IMR-90 (cell line): ENCODE data around the gene PTPN13. TPM values are rescaled to one million over a fixed set of nuclear protein-coding genes. Genes with fewer than 3 reads are reported as not detected.

Experiments used
- ATAC-seq: fragments of 200-7000 bp; cut with Tn5 transposase; 2 replicates; pipeline ENCODE4 v1.9.1; 2020; ENCODE audit warnings: low read depth, mild to moderate bottlenecking, moderate library complexity
- BruUV-seq: library from RNA; stranded (reverse); fragments of 400-500 nt; replicated peaks from 2 replicates; lab custom pipeline; 2021; lab: Mats Ljungman, UMichigan
- CTCF ChIA-PET: fragments of 300-600 bp; formaldehyde crosslinking; extraction: SDS; loops from one replicate; lab custom pipeline; 2021; ENCODE audit warnings: antibody characterized with exemption; lab: Yijun Ruan, JAX
- POLR2A ChIA-PET: fragments of 300-600 bp; sonication (Branson Sonifier 250); formaldehyde crosslinking; loops from one replicate; lab custom pipeline; 2022; ENCODE audit warnings: antibody characterized with exemption; ENCODE audit not compliant: unreplicated experiment; lab: Charles Lee
- DNase-seq: peaks from one replicate; pipeline ENCODE4 v3.0.0; 2013
- H2AFZ ChIP-seq: replicated peaks from 2 replicates; pipeline ENCODE3; 2013; ENCODE audit warnings: low read length, mild to moderate bottlenecking; ENCODE audit not compliant: poor library complexity
- H2AK5ac ChIP-seq: 2 replicates; pipeline ENCODE4 v1.6.1; 2013; ENCODE audit warnings: low read depth, low read length, inconsistent platforms
- H2AK9ac ChIP-seq: replicated peaks from 2 replicates; pipeline ENCODE3; 2013; ENCODE audit warnings: mild to moderate bottlenecking, low read depth, low read length, moderate library complexity; ENCODE audit not compliant: poor library complexity
- H2BK120ac ChIP-seq: 2 replicates; pipeline ENCODE4 v1.6.1; 2013; ENCODE audit warnings: low read depth, low read length, inconsistent platforms
- H2BK15ac ChIP-seq: 3 replicates; pipeline ENCODE4 v1.6.1; 2013; ENCODE audit warnings: low read depth, low read length, inconsistent platforms
- H2BK20ac ChIP-seq: 2 replicates; pipeline ENCODE4 v1.6.1; 2013; ENCODE audit warnings: low read depth, mild to moderate bottlenecking, inconsistent platforms, low read length, moderate library complexity
- H2BK5ac ChIP-seq: 2 replicates; pipeline ENCODE4 v1.6.1; 2013; ENCODE audit warnings: mild to moderate bottlenecking, low read depth, low read length, inconsistent platforms; ENCODE audit not compliant: poor library complexity, severe bottlenecking
- H3K14ac ChIP-seq: replicated peaks from 2 replicates; pipeline ENCODE4 v1.6.1; 2013; ENCODE audit warnings: low read depth, low read length, inconsistent platforms
- H3K18ac ChIP-seq: 2 replicates; pipeline ENCODE4 v1.6.1; 2013; ENCODE audit warnings: low read depth, low read length, control low read depth
- H3K23ac ChIP-seq: 2 replicates; pipeline ENCODE4 v1.6.1; 2013; ENCODE audit warnings: low read depth, low read length, inconsistent platforms
- H3K27ac ChIP-seq: 2 replicates; pipeline ENCODE4 v1.5.1; 2013; ENCODE audit warnings: mild to moderate bottlenecking, control low read depth, low read length; ENCODE audit not compliant: insufficient read depth
- H3K27me3 ChIP-seq: 2 replicates; pipeline ENCODE4 v1.6.1; 2013; ENCODE audit warnings: low read length; ENCODE audit not compliant: control insufficient read depth, insufficient read depth
- H3K36me3 ChIP-seq: 2 replicates; pipeline ENCODE4 v1.6.1; 2013; ENCODE audit warnings: low read length, mixed read lengths; ENCODE audit not compliant: control insufficient read depth, insufficient read depth
- H3K4ac ChIP-seq: 2 replicates; pipeline ENCODE4 v1.6.1; 2013; ENCODE audit warnings: low read depth, low read length, inconsistent platforms
- H3K4me1 ChIP-seq: 2 replicates; pipeline ENCODE4 v1.6.1; 2013; ENCODE audit warnings: low read length, mixed read lengths; ENCODE audit not compliant: control insufficient read depth, insufficient read depth
- H3K4me2 ChIP-seq: 2 replicates; pipeline ENCODE4 v1.6.1; 2013; ENCODE audit warnings: low read depth, mild to moderate bottlenecking, control low read depth, low read length, moderate library complexity
- H3K4me3 ChIP-seq: 2 replicates; pipeline ENCODE4 v1.5.1; 2013; ENCODE audit warnings: low read depth, mild to moderate bottlenecking, control low read depth, low read length, moderate library complexity; ENCODE audit not compliant: insufficient read depth
- H3K56ac ChIP-seq: 2 replicates; pipeline ENCODE4 v1.6.1; 2013; ENCODE audit warnings: low read length, inconsistent platforms; ENCODE audit not compliant: insufficient read depth; ENCODE audit errors: extremely low read depth
- H3K79me1 ChIP-seq, 2 experiments: 2 replicates each; pipeline ENCODE4 v1.6.1; 2013; ENCODE audit warnings: low read length in 2 of 2, inconsistent platforms in 1 of 2, low read depth in 1 of 2
- H3K9ac ChIP-seq: 2 replicates; pipeline ENCODE4 v1.6.1; 2013; ENCODE audit warnings: low read depth, low read length, control low read depth
- H3K9me1 ChIP-seq: 2 replicates; pipeline ENCODE4 v1.6.1; 2013; ENCODE audit warnings: low read length, inconsistent platforms; ENCODE audit not compliant: insufficient read depth
- H3K9me3 ChIP-seq: 2 replicates; pipeline ENCODE4 v1.6.1; 2013; ENCODE audit warnings: low read length; ENCODE audit not compliant: control insufficient read depth, insufficient read depth
- H4K20me1 ChIP-seq: 2 replicates; pipeline ENCODE4 v1.6.1; 2013; ENCODE audit warnings: low read length, inconsistent platforms; ENCODE audit not compliant: insufficient read depth
- H4K5ac ChIP-seq: 2 replicates; pipeline ENCODE4 v1.6.1; 2013; ENCODE audit warnings: mild to moderate bottlenecking, low read depth, low read length, control low read depth
- H4K8ac ChIP-seq, 2 experiments: 2 replicates each; pipeline ENCODE4 v1.6.1; 2013; ENCODE audit warnings: low read depth in 2 of 2, low read length in 2 of 2, control low read depth in 1 of 2, inconsistent platforms in 1 of 2
- H4K91ac ChIP-seq: 2 replicates; pipeline ENCODE4 v1.6.1; 2013; ENCODE audit warnings: low read depth, low read length, inconsistent platforms; ENCODE audit not compliant: insufficient read depth
- BHLHE40 ChIP-seq: fragments of 150-350 bp; IDR thresholded peaks from 2 replicates; pipeline ENCODE4 v1.6.1; 2016; ENCODE audit warnings: mild to moderate bottlenecking, low read depth, low read length
- CEBPB ChIP-seq: IDR thresholded peaks from 2 replicates; pipeline ENCODE4 v1.6.1; 2012; ENCODE audit warnings: low read depth, low read length, improper control_type of control experiment
- CHD1 ChIP-seq: IDR thresholded peaks from 2 replicates; pipeline ENCODE4 v1.6.1; 2012; ENCODE audit warnings: low read depth, low read length, improper control_type of control experiment
- CTCF ChIP-seq: conservative IDR thresholded peaks from 2 replicates; pipeline ENCODE4 v1.5.1; 2012; ENCODE audit warnings: mild to moderate bottlenecking, low read depth, low read length, improper control_type of control experiment
- ELK1 ChIP-seq: fragments of 150-350 bp; IDR thresholded peaks from 2 replicates; pipeline ENCODE4 v1.6.1; 2016; ENCODE audit warnings: low read depth, mild to moderate bottlenecking, low read length, moderate library complexity, borderline replicate concordance
- FOS ChIP-seq: fragments of 150-350 bp; IDR thresholded peaks from 2 replicates; pipeline ENCODE4 v1.6.1; 2016; ENCODE audit warnings: low read depth, low read length
- MAFK ChIP-seq: IDR thresholded peaks from 2 replicates; pipeline ENCODE4 v1.6.1; 2012; ENCODE audit warnings: low read depth, low read length, improper control_type of control experiment
- MAZ ChIP-seq: IDR thresholded peaks from 2 replicates; pipeline ENCODE4 v1.6.1; 2012; ENCODE audit warnings: low read depth, mild to moderate bottlenecking, low read length, improper control_type of control experiment, moderate library complexity, borderline replicate concordance
- MXI1 ChIP-seq: IDR thresholded peaks from 2 replicates; pipeline ENCODE4 v1.6.1; 2012; ENCODE audit warnings: low read depth, mild to moderate bottlenecking, low read length, moderate library complexity, borderline replicate concordance
- NFE2L2 ChIP-seq: fragments of 150-350 bp; IDR thresholded peaks from 2 replicates; pipeline ENCODE4 v1.6.1; 2016; ENCODE audit warnings: low read depth, mild to moderate bottlenecking, low read length
- POLR2A ChIP-seq: IDR thresholded peaks from 2 replicates; pipeline ENCODE4 v1.6.1; 2012; ENCODE audit warnings: mild to moderate bottlenecking, low read depth, low read length
- RAD21 ChIP-seq: IDR thresholded peaks from 2 replicates; pipeline ENCODE4 v1.6.1; 2012; ENCODE audit warnings: low read length, improper control_type of control experiment
- RCOR1 ChIP-seq: IDR thresholded peaks from 2 replicates; pipeline ENCODE4 v1.6.1; 2012; ENCODE audit warnings: mild to moderate bottlenecking, low read length, improper control_type of control experiment; ENCODE audit not compliant: insufficient replicate concordance
- RFX5 ChIP-seq: IDR thresholded peaks from 2 replicates; pipeline ENCODE4 v1.8.0; 2012; ENCODE audit warnings: low read depth, mild to moderate bottlenecking, low read length, moderate library complexity
- SMC3 ChIP-seq: fragments of 150-350 bp; IDR thresholded peaks from 2 replicates; pipeline ENCODE4 v1.6.1; 2016; ENCODE audit warnings: low read depth, mild to moderate bottlenecking, antibody characterized with exemption, low read length, moderate library complexity
- USF2 ChIP-seq: fragments of 150-350 bp; IDR thresholded peaks from 2 replicates; pipeline ENCODE4 v1.6.1; 2017; ENCODE audit warnings: mild to moderate bottlenecking, antibody characterized with exemption, low read length, low read depth
- dilution Hi-C: fragments of 300-500 bp; cut with HindIII; formaldehyde crosslinking; loops from one replicate; pipeline ENCODE4 v1.14.3; 2018; ENCODE audit warnings: low sequenced_read_pairs; ENCODE audit not compliant: unreplicated experiment
- in situ Hi-C: fragments of 300-500 bp; cut with MboI; formaldehyde crosslinking; loops from 3 replicates; pipeline ENCODE4 v1.14.3; 2019; ENCODE audit warnings: low sequenced_read_pairs, inconsistent platforms, mixed read lengths
- intact Hi-C: fragments of 100-400 bp; cut with micrococcal nuclease; formaldehyde crosslinking; loops from 2 replicates; pipeline ENCODE4 v1.10.0; 2022
- polyA plus RNA-seq, 3 experiments: library from polyadenylated mRNA; depleted of rRNA; stranded (reverse); fragments of >200 nt; gene quantifications; 2 replicates each; pipeline ENCODE4 v1.2.3, GENCODE V29; 2012; ENCODE audit warnings: low replicate concordance in 1 of 3
- total RNA-seq: library from RNA; depleted of rRNA; stranded (reverse); fragments of >200 nt; gene quantifications from 2 replicates; pipeline ENCODE4 v1.2.3, GENCODE V29; 2012

The PTPN13 gene
- total and polyA plus RNA-seq, 2 of the 4 experiments (the other 2 are of a cell fraction) = 7.7 to 29.0 TPM

- Histone ChIP-seq H2BK20ac (no peak overlapping the region), H2AFZ (no peak overlapping the region), H3K18ac (no peak overlapping the region), H3K9me3 (no peaks in the 10 kb centered on the region), H3K4me3 (no peak overlapping the region), H4K91ac (no peak overlapping the region), H2AK9ac (no peak overlapping the region), H3K56ac (no peak overlapping the region), H3K4me2 (no peak overlapping the region), H3K27me3 (no peaks in the 10 kb centered on the region), H3K4ac (no peak overlapping the region), H3K36me3 (no peaks in the 10 kb centered on the region), H4K5ac (no peak overlapping the region), H3K9ac (no peak overlapping the region), H2BK120ac (no peak overlapping the region), H4K8ac (no peak overlapping the region), H3K27ac (no peak overlapping the region), H3K9me1 (no peaks in the 10 kb centered on the region; the same call in 1 of the 2 replicates), H3K23ac (no peak overlapping the region), H3K14ac (no peak overlapping the region), H2AK5ac (no peak overlapping the region), H2BK5ac (no peak overlapping the region), H2BK15ac (no peak overlapping the region), H3K79me1 (peaks cover 0 to 7% of the 10 kb centered on the region in 2 experiments; a peak in 1 of 4 replicates), H3K4me1 (no peaks in the 10 kb centered on the region), H4K20me1 (no peaks in the 10 kb centered on the region; the same call in 1 of the 2 replicates)
- POLR2A ChIA-PET = no interaction called here
- ATAC-seq (no peak), DNase-seq (no peak)
- in situ Hi-C loops (no loop called here), dilution Hi-C loops (no loop called here), intact Hi-C loops (loop anchor here (10.0 kb wide), 1 partner anchor 66 kb away; the partner anchor contains the start of gene PTPN13)
- CTCF ChIA-PET = no interaction called here
- BruUV-seq = no TSS peak
- no peak for TF ChIP-seq MAFK
- no peak for TF ChIP-seq ELK1
- TF ChIP-seq BHLHE40 = no peak
- no peak for TF ChIP-seq RAD21
- TF ChIP-seq RCOR1 = no peak
- TF ChIP-seq POLR2A = no peak
- no peak for TF ChIP-seq NFE2L2
- TF ChIP-seq MXI1 = no peak
- TF ChIP-seq RFX5 = no peak
- TF ChIP-seq CTCF = no peak
- no peak for TF ChIP-seq USF2
- no peak for TF ChIP-seq CHD1
- no peak for TF ChIP-seq SMC3
- TF ChIP-seq MAZ = no peak
- no peak for TF ChIP-seq CEBPB
- TF ChIP-seq FOS = no peak
Observed at GRCh38 chr4:86661006-86661405, 66.9 kb downstream of the PTPN13 start.
